Brain microvascular endothelial cell (primary cell): ENCODE data around the gene SNAPIN.
A peak's percentile ranks its signal among the peaks of the same experiment; 100 is the strongest.

Experiments used
- DNase-seq: peaks from one replicate; pipeline ENCODE4 v3.0.0-alpha.2; 2020
- H3K27ac ChIP-seq: fragments of 250-450 bp; sonication (Bioruptor Pico); 2 replicates; pipeline ENCODE4 v1.5.1; 2020; ENCODE audit warnings: mild to moderate bottlenecking, moderate library complexity
- H3K27me3 ChIP-seq: fragments of 250-450 bp; sonication (Bioruptor Pico); replicated peaks from 2 replicates; pipeline ENCODE4 v1.5.1; 2020; ENCODE audit warnings: mild to moderate bottlenecking
- H3K36me3 ChIP-seq: fragments of 250-450 bp; sonication (Bioruptor Pico); replicated peaks from 2 replicates; pipeline ENCODE4 v1.5.1; 2020; ENCODE audit warnings: mild to moderate bottlenecking
- H3K4me3 ChIP-seq: 2 replicates; pipeline ENCODE4 v1.5.1; 2011; ENCODE audit warnings: low read depth, mild to moderate bottlenecking, control low read depth, low read length, moderate library complexity
- CTCF ChIP-seq: IDR thresholded peaks from 2 replicates; pipeline ENCODE4 v1.5.1; 2011; ENCODE audit warnings: low read depth, mild to moderate bottlenecking, moderate library complexity, low read length, control low read depth, inconsistent platforms; ENCODE audit errors: missing control alignments
- in situ Hi-C: cut with HindIII; loops from 2 replicates; pipeline ENCODE4 v1.10.0; 2017; ENCODE audit warnings: low sequenced_read_pairs, low pct_ligation_motif_present

SNAPIN gene

DNA sequence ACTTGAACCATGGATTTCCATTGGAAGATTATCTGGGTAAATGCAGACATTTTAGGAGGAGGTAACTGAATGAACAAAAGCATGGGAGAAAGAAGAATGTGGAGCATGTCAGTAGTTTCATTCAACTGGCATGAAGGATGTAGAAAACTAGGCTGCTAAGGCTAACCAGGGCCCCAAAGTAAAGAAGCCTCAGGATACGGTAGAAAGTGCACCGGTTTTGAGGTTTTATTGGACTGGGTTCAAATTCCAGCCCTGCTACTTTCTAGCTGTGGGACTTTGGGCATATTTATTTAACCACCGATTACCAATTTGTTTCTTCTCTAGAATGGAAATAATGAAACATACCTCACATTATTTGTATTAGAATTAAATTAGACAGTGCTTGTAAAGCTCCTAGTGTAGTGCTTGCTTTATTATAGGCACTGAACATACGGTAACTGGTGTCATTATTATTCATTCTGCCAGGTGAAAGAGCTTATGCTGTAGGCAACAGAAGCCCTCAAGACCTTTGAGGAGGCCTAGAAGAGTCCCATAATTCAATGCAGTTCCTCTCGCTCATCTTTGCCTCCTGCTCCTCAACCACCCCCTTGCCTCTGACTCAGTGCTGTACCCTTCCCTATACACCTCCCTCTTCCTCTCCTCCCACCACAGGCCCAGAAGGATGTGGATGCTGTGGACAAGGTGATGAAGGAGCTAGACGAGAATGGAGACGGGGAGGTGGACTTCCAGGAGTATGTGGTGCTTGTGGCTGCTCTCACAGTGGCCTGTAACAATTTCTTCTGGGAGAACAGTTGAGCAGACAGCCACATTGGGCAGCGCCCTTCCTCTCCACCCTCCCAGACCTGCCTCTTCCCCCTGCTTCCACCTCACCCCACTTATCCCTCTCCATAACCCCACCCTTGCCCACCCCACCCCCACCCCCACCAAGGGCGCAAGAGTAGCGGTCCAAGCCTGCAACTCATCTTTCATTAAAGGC, 27.2 kb upstream of the SNAPIN start:
- no peak for TF ChIP-seq CTCF
- DNase-seq, result no peak
- Histone ChIP-seq H3K27ac (no peak overlapping the region), H3K27me3 (no peaks in the 10 kb centered on the region), H3K36me3 (peaks cover under 1% of the 10 kb centered on the region), H3K4me3 (no peak overlapping the region)
- in situ Hi-C loops, result no loop called here

- peak overlapping the region; percentile 41 for H3K4me3 ChIP-seq
- TF ChIP-seq CTCF, result no peak
- in situ Hi-C loops, result no loop called here
- peaks cover 20% of the 10 kb centered on the region for H3K36me3 ChIP-seq
- DNase-seq, result no peak
- no peaks in the 10 kb centered on the region for H3K27me3 ChIP-seq
- peak overlapping the region; percentile 98 for H3K27ac ChIP-seq
Observed at GRCh38 chr1:153633161-153633753, 25.2 kb upstream of the SNAPIN start.

DNA sequence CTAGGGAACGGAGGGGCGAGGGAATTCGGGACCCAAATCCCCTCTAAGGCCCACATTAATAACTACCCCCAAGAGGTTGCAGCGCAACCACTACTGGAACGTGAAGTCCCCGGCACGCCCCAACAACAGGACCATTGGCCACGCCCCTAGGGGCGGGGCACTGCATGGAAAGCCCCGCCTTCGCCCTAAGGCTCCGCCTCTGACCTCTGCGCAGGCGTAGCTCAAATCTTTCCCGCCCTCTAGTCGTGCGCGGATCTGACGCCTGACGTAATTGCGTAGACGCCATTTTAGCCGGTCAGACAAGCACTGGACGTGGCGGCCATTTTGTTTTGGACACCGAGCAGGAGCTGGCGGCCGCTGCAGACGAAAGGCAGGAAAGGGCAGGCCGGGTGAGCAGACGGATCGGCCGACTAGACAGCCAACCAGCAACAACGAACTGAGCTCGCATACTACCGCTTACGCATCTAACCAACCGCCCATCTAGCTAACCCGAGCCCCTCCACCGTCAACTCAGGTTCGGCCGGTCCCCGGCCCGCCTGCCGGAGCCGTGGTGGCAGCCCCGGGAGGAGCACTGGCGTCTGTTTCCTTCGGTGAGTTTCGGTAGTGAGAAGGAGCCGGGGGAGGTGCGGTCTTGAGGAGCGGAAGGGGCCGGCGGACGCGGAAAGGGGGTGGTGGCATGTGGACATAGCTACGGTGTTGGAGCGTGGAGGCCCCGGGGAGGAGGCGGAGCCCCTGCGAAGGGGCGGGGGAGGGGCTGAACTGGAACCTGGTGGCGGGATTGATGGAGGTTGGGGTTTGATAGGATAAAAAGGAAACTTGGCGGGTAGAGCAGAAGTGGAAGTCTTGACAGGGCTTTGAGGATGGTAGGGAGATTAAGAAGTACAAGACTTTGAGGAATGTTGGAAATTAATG, 24.5 kb upstream of the SNAPIN start, which contains the start of gene CHTOP:
CHTOP (plus strand) TSS at position 313 of the 912 bp plus-strand sequence. CDS start 2,523 bp downstream, outside the sequence.
- peak within 1 kb of the TSS; percentile 98 for H3K27ac ChIP-seq
- peaks cover 26% of the 10 kb centered on the region for H3K36me3 ChIP-seq
- no peaks in the 10 kb centered on the region for H3K27me3 ChIP-seq
- no peak for TF ChIP-seq CTCF
- peak within 1 kb of the TSS; percentile 99 for H3K4me3 ChIP-seq
- in situ Hi-C loops, result no loop called here
- peak; percentile 97 for DNase-seq

DNA sequence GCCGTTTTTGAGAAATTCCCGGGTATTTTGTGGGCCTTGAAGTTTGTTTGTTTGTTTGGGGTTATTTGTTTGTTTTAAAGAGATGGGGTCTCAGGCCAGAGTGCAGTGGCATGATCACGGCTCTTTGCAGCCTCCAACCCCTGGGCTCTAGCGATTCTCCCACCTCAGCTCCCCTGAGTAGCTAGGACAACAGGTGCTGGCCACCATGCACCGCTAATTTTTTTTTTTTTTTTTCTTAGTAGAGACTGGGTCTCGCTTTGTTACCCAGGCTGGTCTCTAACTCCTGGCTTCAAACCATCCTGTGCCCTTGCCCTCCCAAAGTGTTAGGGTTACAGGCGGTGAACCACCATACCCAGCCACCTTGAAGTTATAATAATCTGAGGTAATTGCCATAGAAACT, 22.6 kb upstream of the SNAPIN start:
- no peak overlapping the region for H3K4me3 ChIP-seq
- DNase-seq, result no peak
- H3K27ac ChIP-seq, result no peak overlapping the region
- no peak for TF ChIP-seq CTCF
- H3K27me3 ChIP-seq, result no peaks in the 10 kb centered on the region
- in situ Hi-C loops, result no loop called here
- peaks cover 44% of the 10 kb centered on the region for H3K36me3 ChIP-seq

- no peak for DNase-seq
- in situ Hi-C loops, result no loop called here
- TF ChIP-seq CTCF, result no peak
Observed at GRCh38 chr1:153636312-153636711, 22.2 kb upstream of the SNAPIN start.

More at GRCh38 chr1:153636312-153636711, 22.2 kb upstream of the SNAPIN start:
- H3K4me3 ChIP-seq, result no peak overlapping the region
- H3K27me3 ChIP-seq, result no peaks in the 10 kb centered on the region
- no peak overlapping the region for H3K27ac ChIP-seq
- H3K36me3 ChIP-seq, result peaks cover 48% of the 10 kb centered on the region
